ENCODE results near the gene PRR23C. TPM values are rescaled to one million over a fixed set of nuclear protein-coding genes. Genes with fewer than 3 reads are reported as not detected.

PRR23C gene
- total RNA-seq, 2 donors from 2014 or later = not detected

DNA sequence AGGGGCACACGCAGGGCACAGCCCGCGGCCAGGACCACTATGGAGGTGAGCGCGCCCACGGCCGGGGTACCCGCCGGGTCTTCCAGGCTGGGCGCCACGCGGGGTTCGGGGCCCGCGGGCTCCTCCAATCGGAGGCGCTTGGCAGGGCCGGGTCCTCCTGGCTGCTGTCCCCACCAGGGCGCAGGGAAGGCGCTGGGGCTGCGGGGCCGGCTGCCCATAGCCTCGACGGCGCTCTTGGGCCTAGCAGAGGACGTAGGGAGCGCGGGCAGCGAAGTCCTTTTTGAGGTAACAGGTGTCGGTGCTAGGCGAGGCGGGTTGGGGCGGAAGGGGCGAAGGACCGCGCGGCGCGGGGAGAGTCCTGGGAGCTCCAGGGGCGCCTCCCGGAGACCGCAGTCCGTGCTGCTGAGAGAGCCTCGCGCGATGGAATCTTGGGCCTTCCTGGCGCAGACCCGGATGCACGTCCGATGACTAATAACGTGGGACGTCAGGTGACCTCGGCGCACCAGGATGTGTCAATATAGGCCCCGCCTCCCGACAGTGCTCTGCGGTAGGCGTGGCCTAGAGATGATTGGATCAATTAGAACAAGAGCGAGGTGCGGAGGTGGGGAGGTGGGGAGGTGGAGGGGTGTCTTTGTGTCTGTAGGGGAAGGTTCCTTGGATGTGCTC is 38.5 kb downstream of the PRR23C start, which contains the start of gene PRR23A:
PRR23A (minus strand) TSS at position 218 of the 666 bp plus-strand sequence; CDS start at position 218, 0 bp downstream.
- intact Hi-C loops (cut with DNase I, micrococcal nuclease) = no loop called here
- no peak for ATAC-seq
- no peak for DNase-seq

DNA sequence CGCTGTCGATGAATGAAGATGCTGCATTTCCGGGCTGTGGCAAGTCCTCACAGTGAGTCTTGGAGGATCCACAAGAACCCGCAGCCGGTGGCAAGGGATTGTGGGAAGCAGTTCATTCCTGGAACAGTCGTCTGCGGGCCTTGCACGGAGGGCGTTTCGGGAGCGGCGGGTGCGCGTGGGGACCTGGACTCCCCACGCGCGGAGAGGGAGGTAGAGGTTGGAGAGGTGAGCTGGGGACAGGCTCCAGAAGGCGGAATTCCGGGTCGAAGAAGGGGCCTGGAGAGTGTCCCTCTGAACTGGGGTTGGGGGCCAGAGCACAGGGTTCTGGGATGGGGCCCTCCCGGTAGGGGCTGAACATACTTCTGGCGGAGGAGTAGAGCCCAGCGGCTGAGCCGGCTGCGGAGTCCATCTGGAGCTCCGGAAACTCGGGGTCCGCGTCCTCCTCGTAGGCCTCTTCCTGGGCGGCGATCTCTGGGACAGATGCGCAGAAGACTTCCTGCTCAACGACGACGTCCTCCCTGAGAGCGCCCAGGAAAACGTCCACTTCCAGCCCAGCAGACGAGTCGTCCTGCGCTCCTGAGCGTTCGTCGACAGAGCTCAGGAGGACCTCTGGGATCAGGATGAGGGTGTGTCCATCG is 39.2 kb downstream of the PRR23C start:
- DNase-seq = no peak
- intact Hi-C loops (cut with DNase I, micrococcal nuclease) = no loop called here
- no peak for ATAC-seq

- intact Hi-C loops (cut with DNase I, micrococcal nuclease) = no loop called here
- DNase-seq (no peak), ATAC-seq (no peak)
These were observed 49.0 kb downstream of the PRR23C start for GRCh38 chr3:138995706-138996105.

Other genes with a start within 250 kb of the PRR23C start
- 10 to 100 TPM; 54.9 to 55.9 TPM for gene PIK3CB, start 210.0 kb downstream of the PRR23C start, total RNA-seq
- not detected for gene FOXL2, start 97.8 kb downstream of the PRR23C start, total RNA-seq
- not detected for gene FOXL2NB, start 97.7 kb downstream of the PRR23C start, total RNA-seq
- gene PRR23A, start 38.6 kb downstream of the PRR23C start, total RNA-seq = not detected
- gene PRR23B, start 24.0 kb downstream of the PRR23C start, total RNA-seq = not detected

Data from left colon (tissue), 2 donors.